Natural killer cell (primary cell): ENCODE results near the gene FLYWCH1. TPM values are rescaled to one million over a fixed set of nuclear protein-coding genes. Genes with fewer than 3 reads are reported as not detected.

Source experiments
- ATAC-seq, 3 donors: fragments of 150-1000 bp in 2 of 3; fragments of 200-7000 bp in 1 of 3; cut with Tn5 transposase; 1 replicate in 1 of 3; 2 replicates in 2 of 3; pipeline ENCODE4 v1.10.0; 2021; ENCODE audit warnings: mild to moderate bottlenecking in 2 of 3, moderate library complexity in 2 of 3
- DNase-seq, 2 donors: peaks; one replicate each; pipeline versions ENCODE4 v3.0.0 to v3.0.0-alpha.2; 2013 to 2021; ENCODE audit warnings: mixed read lengths in 1 of 2
- H3K27ac ChIP-seq: one replicate; pipeline ENCODE4 v1.5.1; 2013; ENCODE audit warnings: mild to moderate bottlenecking, low read length
- H3K27me3 ChIP-seq: one replicate; pipeline ENCODE4 v1.6.1; 2013; ENCODE audit warnings: low read length; ENCODE audit not compliant: control insufficient read depth, insufficient read depth
- H3K36me3 ChIP-seq: one replicate; pipeline ENCODE4 v1.6.1; 2013; ENCODE audit warnings: low read length; ENCODE audit not compliant: control insufficient read depth, insufficient read depth
- H3K4me1 ChIP-seq: one replicate; pipeline ENCODE4 v1.6.1; 2013; ENCODE audit warnings: low read length; ENCODE audit not compliant: control insufficient read depth, insufficient read depth
- H3K4me3 ChIP-seq: one replicate; pipeline ENCODE4 v1.5.1; 2013; ENCODE audit warnings: low read length
- H3K9me3 ChIP-seq: one replicate; pipeline ENCODE4 v1.6.1; 2013; ENCODE audit warnings: low read length; ENCODE audit not compliant: control insufficient read depth, insufficient read depth
- H3K27ac Mint-ChIP-seq, 2 donors: one replicate each; pipeline ENCODE4 v1.8.0; 2022; ENCODE audit warnings: mild to moderate bottlenecking in 2 of 2, mixed read lengths in 2 of 2, moderate library complexity in 1 of 2
- H3K27me3 Mint-ChIP-seq, 2 donors: one replicate each; pipeline ENCODE4 v1.8.0; 2022; ENCODE audit warnings: low read depth in 2 of 2, mixed read lengths in 2 of 2
- H3K36me3 Mint-ChIP-seq: one replicate; pipeline ENCODE4 v1.8.0; 2022; ENCODE audit warnings: mixed read lengths
- H3K4me1 Mint-ChIP-seq, 2 donors: one replicate each; pipeline ENCODE4 v1.8.0; 2022; ENCODE audit warnings: mixed read lengths in 2 of 2
- H3K4me3 Mint-ChIP-seq: one replicate; pipeline ENCODE4 v1.8.0; 2022; ENCODE audit warnings: mild to moderate bottlenecking, moderate library complexity, mixed read lengths
- H3K9me3 Mint-ChIP-seq, 2 donors: one replicate each; pipeline ENCODE4 v1.8.0; 2022; ENCODE audit warnings: mixed read lengths in 2 of 2
- WGBS: methylation state at CpG from one replicate; pipeline ENCODE4 v1.1.7; 2013; ENCODE audit warnings: missing lambda C conversion rate; ENCODE audit not compliant: insufficient coverage; 5-methylcytosine and 5-hydroxymethylcytosine counted together
- intact Hi-C: fragments of 100-400 bp; cut with micrococcal nuclease; formaldehyde crosslinking; loops from one replicate; pipeline ENCODE4 v1.14.2; 2022
- total RNA-seq, 4 donors: library from RNA; stranded (reverse); fragments of 120-200 nt in 1 of 4; gene quantifications; one replicate each; pipeline versions ENCODE4 v1.2.3 to v1.2.4, GENCODE V29; 2013 to 2022
- TF ChIP-seq, protein P1 (sequence below): fragments of 200-600 bp; IDR thresholded peaks from one replicate; pipeline ENCODE4 v1.8.0; 2022; ENCODE audit warnings: antibody characterized with exemption

Gene FLYWCH1
- total RNA-seq, 3 donors from 2014 or later (not counting 1 experiment from before 2014, with no cell fraction given), result 85.1 to 148 (median 130) TPM

DNA sequence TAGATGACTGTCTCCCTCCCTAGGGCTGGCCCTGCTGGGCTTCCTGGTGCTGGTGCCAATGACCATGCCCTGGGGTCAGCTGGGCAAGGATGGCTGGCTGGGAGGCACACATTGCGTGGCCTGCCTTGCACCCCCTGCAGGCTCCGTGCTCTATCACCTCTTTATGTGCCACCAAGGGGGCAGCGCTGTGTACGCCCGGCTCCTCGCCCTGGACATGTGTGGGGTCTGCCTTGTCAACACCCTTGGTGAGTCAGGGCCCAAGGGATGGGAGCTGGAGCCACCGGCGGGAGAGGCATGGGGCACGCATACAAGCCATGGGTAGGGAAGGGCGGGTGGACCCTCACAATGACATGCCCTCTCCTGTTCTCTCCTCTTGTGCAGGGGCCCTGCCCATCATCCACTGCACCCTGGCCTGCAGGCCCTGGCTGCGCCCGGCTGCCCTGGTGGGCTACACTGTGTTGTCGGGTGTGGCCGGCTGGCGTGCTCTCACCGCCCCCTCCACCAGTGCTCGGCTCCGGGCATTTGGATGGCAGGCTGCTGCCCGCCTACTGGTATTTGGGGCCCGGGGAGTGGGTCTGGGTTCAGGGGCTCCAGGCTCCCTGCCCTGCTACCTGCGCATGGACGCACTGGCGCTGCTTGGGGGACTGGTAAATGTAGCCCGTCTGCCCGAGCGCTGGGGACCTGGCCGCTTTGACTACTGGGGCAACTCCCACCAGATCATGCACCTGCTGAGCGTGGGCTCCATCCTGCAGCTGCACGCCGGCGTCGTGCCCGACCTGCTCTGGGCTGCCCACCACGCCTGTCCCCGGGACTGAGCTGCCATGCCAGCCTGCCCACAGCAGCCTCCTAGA lies 59.6 kb downstream of the FLYWCH1 start:
- H3K9me3 ChIP-seq, result no peaks in the 10 kb centered on the region
- intact Hi-C loops, result no loop called here
- TF ChIP-seq, protein P1, sequence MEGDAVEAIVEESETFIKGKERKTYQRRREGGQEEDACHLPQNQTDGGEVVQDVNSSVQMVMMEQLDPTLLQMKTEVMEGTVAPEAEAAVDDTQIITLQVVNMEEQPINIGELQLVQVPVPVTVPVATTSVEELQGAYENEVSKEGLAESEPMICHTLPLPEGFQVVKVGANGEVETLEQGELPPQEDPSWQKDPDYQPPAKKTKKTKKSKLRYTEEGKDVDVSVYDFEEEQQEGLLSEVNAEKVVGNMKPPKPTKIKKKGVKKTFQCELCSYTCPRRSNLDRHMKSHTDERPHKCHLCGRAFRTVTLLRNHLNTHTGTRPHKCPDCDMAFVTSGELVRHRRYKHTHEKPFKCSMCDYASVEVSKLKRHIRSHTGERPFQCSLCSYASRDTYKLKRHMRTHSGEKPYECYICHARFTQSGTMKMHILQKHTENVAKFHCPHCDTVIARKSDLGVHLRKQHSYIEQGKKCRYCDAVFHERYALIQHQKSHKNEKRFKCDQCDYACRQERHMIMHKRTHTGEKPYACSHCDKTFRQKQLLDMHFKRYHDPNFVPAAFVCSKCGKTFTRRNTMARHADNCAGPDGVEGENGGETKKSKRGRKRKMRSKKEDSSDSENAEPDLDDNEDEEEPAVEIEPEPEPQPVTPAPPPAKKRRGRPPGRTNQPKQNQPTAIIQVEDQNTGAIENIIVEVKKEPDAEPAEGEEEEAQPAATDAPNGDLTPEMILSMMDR, result no peak
- H3K27me3 Mint-ChIP-seq, result peaks cover 6 to 10% of the 10 kb centered on the region in 2 donors
- no peak for DNase-seq
- no peak for ATAC-seq
- WGBS, result 92% methylated on average over 35 of the region's 35 CpGs
- H3K4me3 ChIP-seq, result no peak overlapping the region
- H3K27ac Mint-ChIP-seq, result no peak overlapping the region
- H3K4me1 Mint-ChIP-seq, result peaks cover 10 to 18% of the 10 kb centered on the region in 2 donors
- no peak overlapping the region for H3K27ac ChIP-seq
- H3K9me3 Mint-ChIP-seq, result no peaks in the 10 kb centered on the region
- H3K4me3 Mint-ChIP-seq, result peak overlapping the region; percentile 65
- H3K36me3 ChIP-seq, result no peaks in the 10 kb centered on the region
- H3K4me1 ChIP-seq, result peaks cover 37% of the 10 kb centered on the region
- H3K27me3 ChIP-seq, result peaks cover 19% of the 10 kb centered on the region
- no peaks in the 10 kb centered on the region for H3K36me3 Mint-ChIP-seq

DNA sequence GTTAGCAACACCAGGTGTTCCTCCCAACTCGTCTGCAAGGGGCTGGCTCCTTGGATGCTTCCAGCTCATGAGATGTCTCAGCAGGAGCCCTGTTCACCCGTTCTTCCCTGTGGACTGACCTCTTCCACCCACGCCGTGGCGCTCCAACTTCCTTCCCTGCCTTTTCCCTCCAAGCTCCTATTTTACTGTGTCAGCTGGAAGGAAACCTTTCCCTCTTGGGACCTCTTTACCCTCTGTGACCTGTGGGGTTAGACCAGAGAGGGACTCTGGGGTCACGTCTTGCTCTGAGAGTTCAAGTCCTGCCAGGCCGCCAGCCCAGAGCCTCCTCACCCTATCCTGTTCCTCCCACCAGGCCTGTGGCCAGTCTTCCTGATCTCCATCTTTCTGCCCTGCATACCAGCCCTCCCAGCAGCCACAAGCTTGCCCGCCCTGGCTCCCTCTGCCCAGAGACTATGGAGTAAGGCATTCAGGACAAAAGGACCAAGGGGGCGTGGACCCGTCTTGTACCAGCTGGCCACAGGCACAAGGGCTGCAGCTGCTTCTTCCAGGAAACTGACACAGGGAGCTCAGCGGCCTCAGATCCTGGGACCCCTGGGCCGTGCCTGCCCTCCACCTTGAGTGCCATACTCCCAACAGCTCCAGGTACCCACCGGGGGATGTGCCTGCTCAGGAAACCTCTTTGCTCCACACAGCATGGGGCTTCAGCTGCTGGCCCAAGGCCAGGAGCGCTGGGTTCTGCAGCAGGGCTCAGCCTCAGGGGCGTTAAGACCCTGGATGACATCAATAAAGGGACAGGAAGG lies 60.5 kb downstream of the FLYWCH1 start:
- WGBS, result 83% methylated on average over 15 of the region's 15 CpGs
- intact Hi-C loops, result no loop called here
- no peaks in the 10 kb centered on the region for H3K36me3 ChIP-seq

DNA sequence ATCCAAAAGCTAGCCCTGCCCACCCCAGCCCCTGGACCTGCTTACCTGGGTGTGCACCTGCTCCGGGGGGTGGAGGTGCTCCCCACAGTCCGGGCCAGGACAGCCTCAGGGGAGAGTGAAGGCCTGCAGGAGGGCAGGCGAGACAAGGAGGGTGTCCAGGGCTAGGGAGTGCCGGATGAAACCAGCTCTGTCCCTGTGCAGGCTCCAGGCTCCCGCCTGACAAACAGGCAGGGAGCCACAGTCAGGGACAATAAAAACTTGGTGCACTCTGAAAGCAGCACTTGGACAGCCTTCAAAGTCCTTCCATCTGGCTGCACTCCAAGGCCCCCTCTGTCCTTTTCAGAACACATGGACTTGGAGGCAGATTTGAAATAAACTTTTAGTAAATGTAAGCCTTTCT lies 61.4 kb downstream of the FLYWCH1 start:
- 93% methylated on average over 5 of the region's 5 CpGs for WGBS
- Mint-ChIP-seq H3K4me3 (no peak overlapping the region), H3K27ac (no peak overlapping the region), H3K27me3 (peaks cover 3 to 5% of the 10 kb centered on the region in 2 donors), H3K9me3 (no peaks in the 10 kb centered on the region), H3K36me3 (no peaks in the 10 kb centered on the region), H3K4me1 (peaks cover 7 to 15% of the 10 kb centered on the region in 2 donors)
- intact Hi-C loops, result no loop called here
- Histone ChIP-seq H3K4me1 (peaks cover 25% of the 10 kb centered on the region), H3K4me3 (no peak overlapping the region), H3K27me3 (peaks cover 8% of the 10 kb centered on the region), H3K36me3 (no peaks in the 10 kb centered on the region), H3K9me3 (no peaks in the 10 kb centered on the region), H3K27ac (no peak overlapping the region)
- DNase-seq, result no peak
- ATAC-seq, result no peak
- TF ChIP-seq, protein P1, result no peak

More for the DNA sequence above, 60.5 kb downstream of the FLYWCH1 start:
- Histone ChIP-seq H3K4me3 (no peak overlapping the region), H3K27ac (no peak overlapping the region), H3K9me3 (no peaks in the 10 kb centered on the region), H3K4me1 (peaks cover 32% of the 10 kb centered on the region), H3K27me3 (peaks cover 15% of the 10 kb centered on the region)
- DNase-seq, result no peak
- Mint-ChIP-seq H3K4me3 (peak overlapping the region; percentile 45), H3K9me3 (no peaks in the 10 kb centered on the region), H3K27me3 (peaks cover 6 to 10% of the 10 kb centered on the region in 2 donors), H3K27ac (no peak overlapping the region), H3K4me1 (peaks cover 10 to 18% of the 10 kb centered on the region in 2 donors), H3K36me3 (no peaks in the 10 kb centered on the region)
- TF ChIP-seq, protein P1, result no peak
- no peak for ATAC-seq
